GM19043 (cell line): ENCODE data around the gene RIMBP3C.
"Not testable (repeated sequence)": the region's sequence is repeated elsewhere in the genome, so short reads cannot be mapped to it uniquely, and the experiment has no call there.

ENCODE experiments used
- ATAC-seq: cut with Tn5 transposase; IDR thresholded peaks from one replicate; pipeline ENCODE4 v1.9.1; 2021; ENCODE audit warnings: low read depth; ENCODE audit not compliant: unreplicated experiment

RIMBP3C gene

DNA sequence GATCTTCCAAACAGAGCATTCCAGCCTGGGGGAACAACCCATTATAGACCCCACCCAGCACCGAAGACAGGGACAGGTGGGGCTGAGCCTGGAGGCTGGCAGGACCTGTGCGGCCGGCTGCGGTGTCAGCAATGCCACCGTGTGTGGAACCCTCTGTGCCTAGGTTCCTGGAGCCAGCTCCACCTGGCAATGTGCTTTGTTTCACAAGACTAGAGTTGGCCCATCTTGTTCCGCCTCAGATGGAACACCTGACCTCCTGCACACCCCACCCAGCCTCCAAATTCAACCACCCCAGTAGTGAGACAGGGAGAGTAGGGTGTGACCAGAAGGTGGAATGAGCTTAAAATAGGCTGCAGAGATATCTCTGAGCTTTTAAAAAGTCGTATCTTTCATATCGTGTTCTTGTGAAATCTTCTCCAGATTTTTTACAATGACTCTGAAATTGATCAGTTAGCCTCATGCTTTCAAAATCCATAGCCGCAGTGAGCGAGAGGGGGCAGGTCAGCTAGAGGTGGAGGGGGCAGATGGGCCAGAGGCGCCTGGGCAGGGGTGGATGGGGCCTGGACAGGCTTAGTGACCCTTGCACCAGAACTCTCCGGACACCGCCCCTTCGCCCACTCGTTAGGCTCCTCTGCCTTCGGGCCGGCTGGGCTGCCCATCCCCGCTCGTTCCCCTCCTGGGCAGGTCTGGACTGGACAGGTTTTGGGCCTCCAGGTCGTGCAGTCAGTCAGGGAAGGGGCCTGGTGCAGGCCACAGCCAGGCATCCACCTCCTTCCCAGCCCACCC lies 18.2 kb downstream of the RIMBP3C start:
- not testable (repeated sequence) for ATAC-seq

DNA sequence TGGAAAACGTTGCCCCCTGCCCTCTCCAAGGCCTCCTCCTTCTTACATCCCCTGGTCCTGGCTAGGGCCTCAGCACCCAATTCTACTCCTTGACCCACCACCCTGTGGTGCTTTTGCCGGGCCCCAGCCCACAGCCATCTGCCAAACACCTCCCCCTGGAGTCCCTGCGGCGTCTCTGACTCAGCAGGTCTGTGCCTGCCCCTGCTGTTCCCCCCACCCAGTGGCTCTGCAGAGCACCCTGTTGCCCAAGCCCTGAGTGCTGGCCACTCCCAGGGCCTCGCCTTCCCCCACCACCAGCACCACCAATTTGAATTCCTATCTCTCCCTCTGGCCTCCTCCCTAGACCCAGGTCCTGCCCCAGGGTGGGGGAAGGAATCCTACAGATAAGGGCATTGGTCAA lies 19.7 kb downstream of the RIMBP3C start:
- ATAC-seq: not testable (repeated sequence)

DNA sequence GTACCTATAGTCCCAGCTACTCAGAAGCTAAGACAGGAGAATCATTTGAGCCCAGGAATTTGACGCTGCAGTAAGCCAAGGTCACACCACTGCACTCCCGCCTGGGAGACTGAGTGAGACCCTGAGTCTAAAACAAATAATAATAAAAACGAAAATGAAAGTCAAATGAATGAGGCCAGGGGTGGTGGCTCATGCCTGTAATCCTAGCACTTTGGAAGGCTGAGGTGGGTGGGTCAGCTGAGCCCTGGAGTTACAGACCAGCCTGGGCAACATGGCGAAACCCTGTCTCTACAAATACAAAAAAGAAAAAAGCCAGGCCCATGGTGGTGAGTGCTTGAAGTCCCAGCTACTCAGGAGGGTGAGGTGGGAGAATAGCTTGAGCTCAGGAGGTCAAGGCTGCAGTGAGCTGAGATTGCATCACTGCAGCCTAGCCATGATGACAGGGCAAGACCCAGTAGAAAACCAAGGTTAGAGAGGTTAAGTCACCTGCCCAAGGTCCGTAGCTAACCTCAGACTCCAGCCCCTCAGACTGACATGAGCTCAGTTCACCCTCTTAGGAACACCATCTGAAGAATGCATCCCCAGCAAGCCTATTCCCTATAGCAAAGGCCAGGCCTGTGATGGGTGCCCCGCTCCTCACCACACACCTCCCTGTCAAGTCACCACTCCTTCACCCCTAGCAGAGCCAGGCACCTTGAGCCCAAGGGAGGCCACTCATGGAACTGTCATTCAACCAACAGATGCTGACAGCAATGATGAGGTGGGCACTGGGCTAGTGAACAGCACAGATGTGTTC lies 24.4 kb downstream of the RIMBP3C start:
- not testable (repeated sequence) for ATAC-seq

DNA sequence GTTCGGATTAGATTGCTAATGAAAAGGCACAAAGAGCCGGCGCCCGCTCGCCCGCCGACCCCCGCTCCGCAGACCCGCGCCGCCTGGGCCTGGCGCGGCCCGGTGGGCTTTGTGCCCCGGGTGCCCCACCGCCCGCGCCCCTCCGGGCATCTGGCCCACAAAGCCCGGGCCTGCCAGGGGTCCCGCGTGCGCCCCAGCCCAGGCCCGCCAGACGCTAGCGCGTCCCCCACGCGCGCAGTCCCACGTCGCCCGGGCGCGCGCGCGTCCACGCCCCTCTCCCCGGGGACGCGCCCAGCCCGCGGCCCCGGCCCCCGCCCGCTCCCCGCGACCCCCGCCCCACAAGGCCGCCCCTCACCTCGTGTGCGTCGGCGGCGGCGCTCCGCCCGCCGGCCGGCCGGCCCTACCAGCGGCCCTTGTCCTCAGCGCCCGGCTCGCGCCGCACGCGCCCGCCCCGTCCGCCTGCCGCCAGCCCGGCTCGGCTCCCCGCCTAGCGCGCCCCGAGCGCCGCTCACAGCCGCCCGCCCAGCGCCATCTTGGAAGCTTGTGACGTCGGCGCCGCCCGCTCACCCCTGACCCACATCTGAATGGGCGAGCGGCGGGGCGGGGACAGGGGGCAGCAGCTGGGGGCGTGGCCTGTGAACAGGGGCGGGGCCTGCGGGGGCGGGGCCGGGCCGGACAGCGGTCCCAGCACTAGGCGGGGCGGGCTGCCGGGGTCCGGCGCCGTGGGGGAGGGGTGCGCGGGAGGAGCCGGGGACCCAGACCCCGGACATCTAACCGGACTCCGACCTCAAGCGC lies 34.1 kb downstream of the RIMBP3C start:
- ATAC-seq: not testable (repeated sequence)

DNA sequence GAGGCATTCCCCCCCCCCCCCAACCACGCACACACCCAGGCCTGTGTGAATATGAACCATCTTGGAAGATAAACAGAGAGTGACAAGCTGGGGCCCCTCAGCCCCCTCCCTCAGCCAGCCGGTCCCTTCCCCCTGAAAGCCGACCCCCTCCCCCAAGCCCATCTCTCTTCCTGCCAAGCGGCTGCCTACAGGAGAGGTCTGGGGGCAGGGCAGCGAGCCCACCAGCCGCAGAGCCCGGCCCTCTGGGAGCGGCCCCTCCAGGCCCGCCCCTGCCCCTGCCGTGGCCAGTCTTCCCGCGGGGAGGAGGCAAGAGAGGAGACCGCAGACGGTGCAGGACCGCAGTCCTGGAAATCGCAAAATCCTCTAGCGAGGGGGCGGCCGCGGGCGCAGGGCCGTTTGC lies 34.7 kb downstream of the RIMBP3C start:
- ATAC-seq: not testable (repeated sequence)

DNA sequence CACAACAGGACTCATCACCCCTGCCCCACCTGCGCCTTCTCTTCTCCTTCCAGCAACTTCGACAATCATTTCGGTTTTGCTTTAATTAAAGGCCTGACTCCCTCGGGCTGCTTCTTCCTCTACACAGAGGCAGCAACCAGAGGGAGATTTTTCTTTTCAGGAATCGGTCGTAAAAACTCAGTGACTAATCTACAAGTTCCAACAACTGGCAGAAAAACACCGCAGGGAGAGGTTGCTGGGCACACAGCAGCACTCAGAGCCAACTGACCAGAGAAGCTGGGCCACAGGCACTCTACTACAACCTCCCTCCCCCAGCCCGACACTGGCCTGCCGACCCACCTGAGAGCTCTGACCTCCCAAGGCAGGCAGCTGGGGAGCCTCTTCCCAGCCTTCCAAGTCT lies 36.0 kb downstream of the RIMBP3C start:
- ATAC-seq: not testable (repeated sequence)

DNA sequence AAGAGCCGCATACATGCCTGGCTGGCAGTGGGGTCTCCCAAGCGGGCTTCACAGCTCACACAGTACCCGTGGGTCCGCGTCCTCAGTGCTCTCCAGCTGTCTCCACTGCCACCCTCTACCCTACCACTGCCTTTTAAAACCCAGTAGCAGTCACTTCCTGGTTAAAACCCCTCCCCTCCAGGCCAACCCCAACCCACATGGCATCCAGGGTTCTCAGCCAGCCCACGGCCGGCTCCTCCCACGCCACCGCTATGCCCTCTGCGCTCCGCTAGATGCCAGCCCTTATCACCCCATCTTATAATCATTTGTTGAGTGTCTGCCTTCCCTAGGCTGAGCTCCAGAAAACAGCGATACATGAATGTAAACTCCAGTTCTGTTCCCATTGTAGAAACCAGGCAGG lies 37.1 kb downstream of the RIMBP3C start:
- not testable (repeated sequence) for ATAC-seq

DNA sequence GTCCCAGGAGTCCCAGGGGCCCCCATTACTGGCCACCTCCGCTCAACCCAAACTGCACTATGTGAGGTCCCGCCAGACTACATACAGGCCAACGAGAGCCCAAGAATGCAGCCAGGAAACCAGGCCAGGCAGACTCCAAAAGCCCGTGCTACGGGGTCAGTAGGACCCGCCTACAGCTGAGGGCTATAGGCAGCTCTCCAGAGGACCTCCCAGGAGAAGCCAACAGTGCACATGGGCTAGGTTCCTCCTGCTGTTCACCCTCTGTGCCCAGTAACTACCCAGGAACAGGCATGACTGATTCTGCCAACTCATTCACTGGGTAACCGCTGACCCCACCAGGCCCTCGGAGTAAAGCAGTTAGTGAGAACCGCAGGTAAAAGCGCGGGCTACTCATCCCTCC lies 39.2 kb downstream of the RIMBP3C start:
- not testable (repeated sequence) for ATAC-seq

DNA sequence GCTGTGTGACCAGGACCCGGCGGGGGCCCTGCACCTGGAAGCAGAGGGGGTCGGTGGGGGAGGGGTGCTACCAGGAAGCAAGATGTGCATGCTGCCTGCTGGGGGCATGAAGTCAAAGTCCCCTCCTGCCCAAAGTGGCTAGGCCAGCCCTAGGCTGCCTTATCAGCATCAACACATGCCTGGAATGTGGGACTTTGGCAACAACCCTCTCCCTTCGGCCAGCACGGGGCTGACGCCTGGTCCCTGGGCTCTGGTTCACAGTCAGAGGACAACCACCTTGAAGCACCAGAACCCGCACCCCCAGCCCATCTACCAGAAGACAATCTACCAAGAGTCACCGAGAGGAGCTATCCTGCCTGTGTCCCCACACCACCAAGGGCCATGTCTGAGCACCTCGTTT lies 40.9 kb downstream of the RIMBP3C start:
- ATAC-seq: not testable (repeated sequence)

DNA sequence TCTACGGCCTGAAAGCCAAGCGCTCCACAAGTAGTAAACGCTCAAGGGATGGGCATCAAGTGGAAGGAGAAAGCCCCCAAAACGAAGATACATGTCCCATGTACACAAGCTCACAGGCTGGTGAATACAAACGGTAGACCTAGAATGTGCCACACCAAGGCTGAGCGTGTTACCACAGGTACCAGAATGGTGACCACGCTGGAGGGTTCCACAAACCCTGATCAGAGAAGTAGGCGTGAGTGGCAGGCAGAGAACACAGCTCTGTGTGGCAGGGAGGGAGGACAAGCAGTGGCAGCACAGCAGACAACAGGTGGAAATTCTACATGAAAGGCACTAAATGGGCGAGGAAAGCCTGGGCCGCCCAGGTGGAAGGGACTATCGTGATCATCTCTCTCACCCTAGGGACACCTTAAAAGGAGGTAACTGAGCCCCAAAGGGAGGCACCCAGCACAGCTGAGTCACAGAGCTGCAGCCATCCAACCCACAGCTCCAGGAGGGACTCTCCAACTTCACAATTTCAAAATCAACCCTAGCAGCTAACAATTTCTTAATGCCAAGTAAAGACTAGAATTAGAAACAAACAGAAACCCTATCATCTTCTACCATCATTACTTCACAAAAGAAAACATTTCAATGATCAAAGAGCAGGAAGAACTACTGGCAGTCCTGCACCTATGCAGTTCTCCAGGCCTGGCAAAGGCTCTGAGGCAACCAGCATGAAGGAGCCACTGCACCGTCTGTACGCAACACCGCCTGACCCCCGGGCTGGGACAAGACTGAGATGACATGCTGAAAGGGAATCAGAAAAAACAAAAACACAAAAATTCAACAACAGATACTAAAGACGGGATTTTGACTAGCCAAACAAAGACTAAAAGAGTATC lies 51.4 kb downstream of the RIMBP3C start:
- not testable (repeated sequence) for ATAC-seq

DNA sequence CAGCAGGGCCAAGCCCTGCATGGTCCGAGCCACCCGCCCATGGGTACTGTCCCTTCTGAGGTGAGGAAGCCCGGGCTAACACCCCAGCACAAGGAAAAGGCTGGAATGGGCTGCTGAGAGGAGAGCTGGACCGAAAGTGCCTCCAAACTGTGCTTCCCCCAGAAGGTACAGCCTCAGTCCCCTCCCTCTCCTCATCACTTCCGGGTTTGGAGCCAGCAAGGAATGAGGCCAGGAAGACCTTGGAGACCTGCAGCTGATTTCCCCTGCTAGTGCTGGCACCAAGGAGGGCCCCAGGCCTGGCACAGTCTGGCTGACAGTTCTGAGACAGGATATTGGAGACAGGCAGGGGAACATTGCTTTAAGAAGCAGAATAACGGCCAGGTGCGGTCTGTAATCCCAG lies 52.8 kb downstream of the RIMBP3C start:
- not testable (repeated sequence) for ATAC-seq

DNA sequence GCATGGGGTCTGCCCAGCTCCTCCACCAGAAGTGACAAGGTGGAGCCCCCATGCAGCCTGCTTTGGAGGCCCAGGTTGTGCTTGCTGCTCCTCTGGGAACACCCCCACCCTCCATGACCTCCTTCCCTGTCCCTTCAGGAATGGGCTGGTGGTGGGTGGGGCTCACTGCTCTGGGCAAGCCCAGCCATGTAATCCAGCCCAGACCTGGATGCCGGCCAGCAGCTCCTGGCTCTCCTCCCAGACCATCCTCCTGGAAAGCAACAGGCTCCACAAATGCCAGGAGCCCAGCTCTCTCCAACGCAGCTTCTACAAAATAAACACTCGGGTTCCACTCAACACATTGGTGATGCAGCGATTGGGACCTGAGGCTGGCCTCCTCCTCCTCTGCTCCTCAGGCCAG lies 53.3 kb downstream of the RIMBP3C start:
- ATAC-seq: not testable (repeated sequence)
